Upper lobe of left lung (tissue), 4 donors: ENCODE data around the gene CCDC85B.

ENCODE experiments used
- CTCF ChIP-seq, 6 experiments: fragments of 450-650 bp in 4 of 6; fragments of 200-600 bp in 2 of 6; sonication (generic) in 2 of 6; IDR thresholded peaks; one replicate each; pipeline ENCODE4 v1.5.1; 2016 to 2019; ENCODE audit warnings: antibody characterized with exemption in 6 of 6
- EP300 ChIP-seq, 4 donors: sonication (generic); formaldehyde crosslinking; IDR thresholded peaks; one replicate each; pipeline ENCODE4 v1.5.1; 2017; ENCODE audit warnings: antibody characterized with exemption in 4 of 4, control low read depth in 2 of 4
- POLR2A ChIP-seq, 4 donors: fragments of 450-650 bp; IDR thresholded peaks; one replicate each; pipeline ENCODE4 v1.5.1; 2016 to 2017; ENCODE audit warnings: antibody characterized with exemption in 4 of 4, mild to moderate bottlenecking in 2 of 4
- POLR2AphosphoS5 ChIP-seq, 2 donors: sonication (generic); formaldehyde crosslinking; IDR thresholded peaks; one replicate each; pipeline ENCODE4 v1.5.1; 2017; ENCODE audit warnings: antibody characterized with exemption in 2 of 2

DNA sequence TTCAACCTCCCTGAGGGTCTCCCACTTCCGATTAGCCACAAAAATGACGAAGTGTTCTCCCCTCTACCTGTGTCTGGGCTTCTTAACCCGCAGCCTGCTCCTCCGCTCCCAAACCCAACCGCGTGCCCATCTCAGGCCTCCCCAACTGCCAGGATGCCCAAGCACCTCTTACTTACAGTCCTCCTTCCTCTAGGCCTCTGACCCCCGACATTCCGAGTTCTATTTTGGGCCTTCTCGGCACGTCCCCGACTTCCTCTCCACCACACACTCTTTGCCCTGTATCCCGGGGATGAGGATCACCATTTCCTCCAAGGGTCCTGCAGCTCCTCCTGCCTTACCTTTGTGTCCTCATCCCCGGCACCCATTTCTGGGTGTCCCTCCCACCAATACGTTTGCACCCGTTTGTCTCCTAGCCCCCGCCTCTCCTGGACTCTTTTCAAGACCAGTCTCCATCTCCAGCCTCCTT is 30.6 kb upstream of the CCDC85B start:
- TF ChIP-seq CTCF (IDR thresholded peaks at IDR 0.05) (no peak), EP300 (IDR thresholded peaks at IDR 0.05) (no peak), POLR2A (IDR thresholded peaks at IDR 0.05) (peak in 1 of 4 donors; percentile 9), POLR2AphosphoS5 (IDR thresholded peaks at IDR 0.05) (no peak)
